Activated naive CD8-positive, alpha-beta T cell treated with anti-CD3 and anti-CD28 coated beads for 36 hours (primary cell): Measurements from ENCODE around the gene IQCE. TPM values are rescaled to one million over a fixed set of nuclear protein-coding genes. Genes with fewer than 3 reads are reported as not detected.

Source experiments
- DNase-seq: peaks from one replicate; pipeline ENCODE4 v3.0.0; 2021
- H3K27ac Mint-ChIP-seq: one replicate; pipeline ENCODE4 v1.8.0; 2022; ENCODE audit warnings: mild to moderate bottlenecking, moderate library complexity, mixed read lengths
- H3K27me3 Mint-ChIP-seq: one replicate; pipeline ENCODE4 v1.8.0; 2022; ENCODE audit warnings: mild to moderate bottlenecking, mixed read lengths
- H3K36me3 Mint-ChIP-seq: one replicate; pipeline ENCODE4 v1.8.0; 2021; ENCODE audit warnings: mild to moderate bottlenecking, mixed read lengths
- H3K4me1 Mint-ChIP-seq: one replicate; pipeline ENCODE4 v1.8.0; 2021; ENCODE audit warnings: mixed read lengths
- H3K4me3 Mint-ChIP-seq: one replicate; pipeline ENCODE4 v1.8.0; 2022; ENCODE audit warnings: mild to moderate bottlenecking, moderate library complexity, mixed read lengths
- H3K9me3 Mint-ChIP-seq: one replicate; pipeline ENCODE4 v1.8.0; 2022; ENCODE audit warnings: mixed read lengths
- total RNA-seq, 2 experiments: library from RNA; stranded (reverse); gene quantifications; one replicate each; pipeline ENCODE4 v1.2.3, GENCODE V29; 2021

IQCE gene
- total RNA-seq, 2 experiments from 2014 or later: 5.4 to 6.1 TPM

DNA sequence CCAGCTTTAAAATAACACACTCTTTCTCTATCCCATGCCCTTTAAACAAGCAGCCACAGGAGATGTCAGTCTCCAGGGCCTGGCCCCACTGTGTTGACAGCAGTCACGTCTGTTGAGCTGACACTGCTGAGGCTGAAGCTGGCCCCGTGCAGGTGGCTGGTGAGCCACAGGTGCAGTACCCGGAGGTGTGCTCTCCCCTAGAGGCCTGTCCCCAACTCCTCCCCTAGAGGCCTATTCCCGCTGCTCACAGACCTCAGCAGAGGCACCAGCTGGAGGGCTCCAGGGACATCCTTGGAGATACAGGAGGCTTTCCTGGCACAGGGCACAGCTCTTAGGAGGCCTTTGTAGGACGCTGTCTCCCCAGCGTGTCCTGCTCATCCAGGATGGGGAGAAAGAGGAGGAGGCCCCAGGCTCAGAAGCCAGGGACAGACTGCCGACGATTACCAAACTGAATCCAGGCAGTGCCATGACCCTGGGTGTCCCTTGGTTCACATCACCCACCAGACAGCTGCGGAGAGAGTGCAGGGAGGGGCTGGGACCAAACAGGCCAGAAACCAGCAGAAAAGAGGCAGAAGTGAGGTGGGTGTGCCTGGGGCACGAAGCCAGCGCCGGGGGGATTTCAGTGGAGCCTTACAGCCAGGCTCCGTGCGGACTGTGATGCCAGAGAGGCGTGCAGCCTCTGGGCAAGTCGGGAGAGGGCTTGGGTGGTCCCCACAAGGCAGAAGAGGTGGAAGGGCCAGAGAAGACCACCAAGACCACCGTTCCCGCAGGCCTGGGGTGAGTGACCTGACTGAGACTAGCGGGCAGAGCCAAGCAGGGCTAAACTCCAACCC lies 54.5 kb downstream of the IQCE start:
- H3K36me3 Mint-ChIP-seq: no peaks in the 10 kb centered on the region
- no peak overlapping the region for H3K27ac Mint-ChIP-seq
- H3K27me3 Mint-ChIP-seq: no peaks in the 10 kb centered on the region
- H3K9me3 Mint-ChIP-seq: no peaks in the 10 kb centered on the region
- no peak for DNase-seq
- peaks cover 4% of the 10 kb centered on the region for H3K4me1 Mint-ChIP-seq
- H3K4me3 Mint-ChIP-seq: no peak overlapping the region

DNA sequence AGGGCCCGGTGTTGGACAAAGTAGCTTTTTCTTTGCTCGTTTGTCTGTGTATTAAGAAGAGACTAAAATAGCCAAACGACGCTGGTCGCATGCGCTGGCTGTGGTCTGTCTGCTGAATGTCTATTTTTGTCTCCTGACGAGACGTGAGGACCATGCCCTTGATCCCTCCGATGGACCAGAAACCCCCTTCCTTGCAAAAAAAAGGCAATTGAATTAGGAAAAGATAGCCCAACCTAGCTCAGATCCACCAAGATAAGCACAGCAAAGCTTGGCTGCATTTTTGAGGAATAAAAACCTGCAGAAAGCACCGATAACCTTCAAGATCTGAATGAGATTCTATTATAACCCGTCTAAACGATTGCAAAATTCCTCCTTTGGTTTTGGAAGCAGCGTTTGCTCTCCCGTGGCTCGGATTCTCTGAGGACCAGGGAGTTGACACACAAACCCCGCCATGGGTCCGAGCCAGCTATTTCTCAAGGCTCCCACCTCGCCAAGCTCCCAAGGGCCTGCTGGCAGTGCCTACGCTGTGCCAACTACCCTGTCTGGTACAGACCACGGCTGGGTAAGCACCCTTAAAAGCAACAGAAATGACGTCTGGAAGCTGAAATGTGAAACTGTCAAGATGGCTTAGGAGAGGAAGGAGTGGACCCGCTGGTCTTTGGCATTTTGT lies 55.3 kb downstream of the IQCE start:
- H3K36me3 Mint-ChIP-seq: no peaks in the 10 kb centered on the region

DNA sequence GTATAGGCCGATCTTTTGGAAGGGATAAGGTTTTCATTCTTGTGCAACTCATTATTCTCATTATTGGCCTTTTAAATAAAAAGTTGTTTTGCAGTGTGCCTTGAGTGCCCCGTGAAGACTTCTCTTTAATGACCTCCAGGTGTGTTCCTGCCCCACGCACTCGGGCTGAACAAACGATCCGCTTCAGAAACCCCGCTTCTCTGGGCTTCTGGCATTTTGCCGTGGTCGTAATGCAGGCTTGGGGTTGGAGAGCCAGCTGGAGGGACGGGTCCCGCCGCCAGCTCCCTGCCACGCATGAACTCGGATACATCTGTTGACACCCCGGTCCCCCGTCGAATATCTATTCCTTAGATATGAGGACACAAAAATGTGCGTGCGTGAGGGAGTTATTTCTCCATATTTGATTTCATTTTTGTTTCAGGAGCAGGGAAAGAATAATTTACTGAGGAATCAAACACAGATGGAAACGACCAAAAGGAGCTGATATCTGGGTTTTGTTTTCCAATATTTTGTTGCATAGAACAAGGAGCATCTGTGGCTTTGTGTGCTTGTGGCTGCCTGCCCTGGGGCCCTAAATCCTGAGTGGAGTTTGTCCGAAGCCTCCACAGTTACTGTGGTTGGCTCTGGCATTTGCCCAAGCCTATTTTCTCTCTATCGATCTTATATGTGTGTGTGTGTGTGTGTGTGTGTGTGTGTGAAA lies 56.0 kb downstream of the IQCE start:
- Mint-ChIP-seq H3K27ac (no peak overlapping the region), H3K27me3 (no peaks in the 10 kb centered on the region), H3K36me3 (no peaks in the 10 kb centered on the region), H3K9me3 (no peaks in the 10 kb centered on the region), H3K4me1 (no peaks in the 10 kb centered on the region), H3K4me3 (no peak overlapping the region)
- DNase-seq: no peak

More for the DNA sequence above, 55.3 kb downstream of the IQCE start:
- Mint-ChIP-seq H3K27ac (no peak overlapping the region), H3K4me1 (peaks cover 1% of the 10 kb centered on the region), H3K9me3 (no peaks in the 10 kb centered on the region), H3K27me3 (no peaks in the 10 kb centered on the region), H3K4me3 (no peak overlapping the region)
- no peak for DNase-seq

DNA sequence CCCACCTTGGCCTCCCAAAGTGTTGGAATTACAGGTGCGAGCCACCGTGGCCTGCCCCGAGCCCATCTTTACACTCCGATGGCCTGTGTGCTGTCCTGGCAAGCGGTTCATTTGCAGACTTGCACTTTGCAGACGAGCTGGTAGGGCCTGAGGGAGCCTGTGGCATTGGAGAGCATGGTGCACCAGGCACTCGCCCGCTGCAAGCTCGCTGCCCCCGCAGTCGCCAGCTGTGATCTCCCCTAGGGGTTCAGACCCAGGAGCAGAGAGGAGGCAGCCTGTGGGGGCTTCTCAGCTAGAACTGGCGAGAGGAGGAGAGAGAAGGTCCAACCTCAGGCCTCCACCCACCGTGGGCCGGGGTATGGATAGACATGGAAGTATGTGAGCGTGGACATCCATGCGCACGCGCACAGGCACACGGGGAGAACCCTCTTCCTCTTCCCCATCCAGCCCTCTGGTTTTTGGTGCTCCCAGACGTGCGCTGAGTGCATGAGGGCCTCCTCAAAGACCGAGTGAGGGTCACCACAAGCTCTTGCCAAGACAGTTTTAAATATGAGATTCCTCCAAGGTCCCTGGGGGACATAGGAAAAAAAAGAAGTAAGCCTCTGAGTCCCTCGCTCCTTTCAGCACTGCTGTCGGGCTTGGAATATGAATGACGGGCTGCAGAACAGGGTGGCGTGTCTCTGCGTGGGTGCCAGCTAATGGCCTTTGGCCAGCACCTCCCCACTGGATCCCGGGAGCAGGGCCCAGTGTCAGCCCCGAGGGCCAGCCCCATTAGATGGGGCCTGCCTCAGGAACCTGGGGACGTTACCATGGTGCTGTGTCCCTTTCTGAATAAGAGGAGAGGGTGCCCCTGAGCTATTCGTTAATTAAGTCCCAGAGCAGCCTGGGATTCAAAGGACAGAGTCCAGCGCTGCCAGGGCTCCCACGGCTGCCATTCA lies 57.9 kb downstream of the IQCE start:
- H3K27ac Mint-ChIP-seq: no peak overlapping the region
- no peak overlapping the region for H3K4me3 Mint-ChIP-seq
- H3K27me3 Mint-ChIP-seq: no peaks in the 10 kb centered on the region
- no peaks in the 10 kb centered on the region for H3K9me3 Mint-ChIP-seq
- no peaks in the 10 kb centered on the region for H3K4me1 Mint-ChIP-seq
- no peak for DNase-seq
- H3K36me3 Mint-ChIP-seq: no peaks in the 10 kb centered on the region

DNA sequence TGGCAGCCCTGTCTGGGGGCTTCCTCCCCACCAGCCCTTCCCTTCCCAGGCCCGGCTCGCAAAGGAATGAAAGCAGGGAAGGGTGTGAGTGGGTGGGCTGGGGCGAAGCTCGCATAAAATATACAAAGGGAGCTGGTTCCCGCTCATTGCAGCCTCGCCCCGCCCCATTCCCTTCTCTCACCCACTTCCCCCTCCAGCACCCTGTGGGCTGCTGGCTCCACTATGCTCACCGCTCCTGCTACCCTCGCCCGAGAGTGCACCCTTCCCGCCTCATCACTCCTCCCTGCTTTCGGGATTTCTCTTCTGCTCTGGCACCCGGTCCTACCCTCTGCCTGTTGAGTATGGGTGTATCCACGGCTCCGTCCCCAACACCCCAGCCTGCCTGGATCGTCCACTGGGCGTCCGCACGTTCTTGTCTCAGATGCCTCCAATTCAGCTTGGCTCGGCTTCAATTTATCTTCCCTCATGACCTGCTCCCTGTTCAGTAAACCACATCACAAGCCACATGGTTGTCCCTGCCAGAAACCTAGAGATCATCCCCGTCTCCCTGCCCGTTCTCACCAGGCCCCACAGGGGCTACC lies 58.6 kb downstream of the IQCE start:
- no peaks in the 10 kb centered on the region for H3K36me3 Mint-ChIP-seq
- H3K27me3 Mint-ChIP-seq: no peaks in the 10 kb centered on the region
- no peak for DNase-seq
- H3K9me3 Mint-ChIP-seq: no peaks in the 10 kb centered on the region
- no peak overlapping the region for H3K4me3 Mint-ChIP-seq
- H3K27ac Mint-ChIP-seq: no peak overlapping the region
- H3K4me1 Mint-ChIP-seq: no peaks in the 10 kb centered on the region

DNA sequence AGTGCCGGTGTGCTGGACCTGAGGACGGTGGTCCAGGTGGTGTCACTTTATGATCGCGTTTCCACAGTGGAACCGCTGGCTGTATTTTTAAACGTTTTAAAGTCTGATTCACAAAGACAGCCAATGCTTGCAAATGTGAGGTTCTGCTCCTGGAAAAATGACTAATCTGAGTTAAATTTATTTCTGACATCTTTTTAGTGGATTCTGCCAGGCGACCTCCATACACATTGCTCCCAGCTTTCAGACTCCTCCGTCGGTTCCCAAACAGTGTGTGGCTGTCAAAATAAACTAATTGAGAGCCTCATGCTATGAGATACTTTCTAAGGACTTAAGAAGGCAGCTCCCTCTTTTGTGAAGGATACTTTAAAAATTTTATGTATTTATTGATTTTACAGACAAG lies 60.3 kb downstream of the IQCE start:
- DNase-seq: no peak
- H3K27me3 Mint-ChIP-seq: no peaks in the 10 kb centered on the region

DNA sequence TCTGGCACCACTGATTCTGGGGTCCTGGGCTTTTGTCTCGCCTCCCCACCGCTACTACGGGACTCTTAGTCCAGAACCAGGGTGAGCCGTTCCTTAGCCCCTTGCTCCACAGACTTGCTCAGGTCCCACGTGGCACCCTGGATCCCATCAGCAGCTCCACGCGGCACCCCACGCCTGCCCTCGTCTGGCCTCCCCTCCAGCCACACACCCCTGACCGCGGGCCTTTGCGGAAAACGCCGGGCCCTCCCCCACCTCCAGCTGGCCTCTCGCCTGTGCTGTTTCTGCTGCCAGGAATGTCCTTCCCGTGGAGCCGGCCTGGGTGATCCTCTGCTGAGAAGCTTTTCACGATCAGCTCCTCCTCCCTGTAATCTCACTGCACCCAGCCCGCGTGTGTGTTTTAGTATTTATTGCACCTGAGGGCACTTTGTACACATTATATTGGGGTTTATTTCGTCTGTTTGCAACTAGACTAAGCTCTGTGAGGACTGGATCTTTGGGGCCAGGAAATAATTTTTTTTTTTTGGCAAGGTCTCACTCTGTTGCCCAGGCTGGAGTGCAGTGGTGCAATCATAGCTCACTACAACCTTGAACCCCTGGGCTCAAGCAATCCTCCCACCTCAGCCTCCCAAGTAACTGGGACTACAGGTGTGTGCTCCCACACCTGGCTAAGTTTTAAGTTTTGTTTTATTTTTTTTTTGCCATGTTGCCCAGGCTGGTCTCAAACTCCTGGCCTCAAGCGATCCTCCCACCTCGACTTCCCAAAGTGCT lies 62.5 kb downstream of the IQCE start:
- no peaks in the 10 kb centered on the region for H3K9me3 Mint-ChIP-seq
- H3K36me3 Mint-ChIP-seq: no peaks in the 10 kb centered on the region
- no peaks in the 10 kb centered on the region for H3K27me3 Mint-ChIP-seq
- H3K4me3 Mint-ChIP-seq: no peak overlapping the region
- DNase-seq: no peak
- H3K4me1 Mint-ChIP-seq: no peaks in the 10 kb centered on the region
- no peak overlapping the region for H3K27ac Mint-ChIP-seq

More for the DNA sequence above, 60.3 kb downstream of the IQCE start:
- Mint-ChIP-seq H3K9me3 (no peaks in the 10 kb centered on the region), H3K27ac (no peak overlapping the region), H3K36me3 (no peaks in the 10 kb centered on the region), H3K4me3 (no peak overlapping the region), H3K4me1 (no peaks in the 10 kb centered on the region)

DNA sequence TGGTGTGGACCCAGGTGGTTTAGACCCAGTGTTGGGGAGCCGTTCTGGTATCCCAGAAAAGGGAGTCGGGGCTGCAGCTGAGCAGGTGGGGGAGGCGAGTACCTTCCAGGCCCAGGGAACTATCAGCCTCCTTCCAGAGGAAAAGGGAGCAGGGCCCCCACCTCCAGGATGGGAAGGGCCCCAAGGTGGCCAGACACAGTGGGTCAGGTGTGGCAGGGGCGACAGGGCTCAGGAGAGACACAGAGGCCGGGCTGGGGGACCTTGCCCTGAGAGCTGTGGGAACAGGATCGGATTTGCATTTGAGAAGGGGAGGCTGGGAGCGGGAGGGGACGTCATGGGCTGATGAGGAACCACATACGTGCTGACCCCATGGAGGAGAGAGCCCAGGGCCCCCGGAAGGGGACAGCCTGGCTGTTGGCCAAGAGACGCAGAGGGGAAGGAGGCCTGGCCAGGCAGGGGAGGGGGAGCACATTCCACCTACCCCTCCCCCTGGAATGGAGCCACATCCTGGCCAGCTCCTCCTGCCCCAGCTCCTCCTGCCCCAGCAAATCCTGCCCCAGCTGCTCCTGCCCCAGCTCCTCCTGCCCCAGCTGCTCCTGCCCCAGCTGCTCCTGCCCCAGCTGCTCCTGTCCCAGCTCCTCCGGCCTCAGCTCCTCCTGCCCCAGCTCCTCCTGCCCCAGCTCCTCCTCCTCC lies 63.3 kb downstream of the IQCE start:
- Mint-ChIP-seq H3K9me3 (no peaks in the 10 kb centered on the region), H3K27me3 (no peaks in the 10 kb centered on the region), H3K36me3 (no peaks in the 10 kb centered on the region), H3K4me1 (no peaks in the 10 kb centered on the region), H3K4me3 (no peak overlapping the region), H3K27ac (no peak overlapping the region)
- DNase-seq: no peak

DNA sequence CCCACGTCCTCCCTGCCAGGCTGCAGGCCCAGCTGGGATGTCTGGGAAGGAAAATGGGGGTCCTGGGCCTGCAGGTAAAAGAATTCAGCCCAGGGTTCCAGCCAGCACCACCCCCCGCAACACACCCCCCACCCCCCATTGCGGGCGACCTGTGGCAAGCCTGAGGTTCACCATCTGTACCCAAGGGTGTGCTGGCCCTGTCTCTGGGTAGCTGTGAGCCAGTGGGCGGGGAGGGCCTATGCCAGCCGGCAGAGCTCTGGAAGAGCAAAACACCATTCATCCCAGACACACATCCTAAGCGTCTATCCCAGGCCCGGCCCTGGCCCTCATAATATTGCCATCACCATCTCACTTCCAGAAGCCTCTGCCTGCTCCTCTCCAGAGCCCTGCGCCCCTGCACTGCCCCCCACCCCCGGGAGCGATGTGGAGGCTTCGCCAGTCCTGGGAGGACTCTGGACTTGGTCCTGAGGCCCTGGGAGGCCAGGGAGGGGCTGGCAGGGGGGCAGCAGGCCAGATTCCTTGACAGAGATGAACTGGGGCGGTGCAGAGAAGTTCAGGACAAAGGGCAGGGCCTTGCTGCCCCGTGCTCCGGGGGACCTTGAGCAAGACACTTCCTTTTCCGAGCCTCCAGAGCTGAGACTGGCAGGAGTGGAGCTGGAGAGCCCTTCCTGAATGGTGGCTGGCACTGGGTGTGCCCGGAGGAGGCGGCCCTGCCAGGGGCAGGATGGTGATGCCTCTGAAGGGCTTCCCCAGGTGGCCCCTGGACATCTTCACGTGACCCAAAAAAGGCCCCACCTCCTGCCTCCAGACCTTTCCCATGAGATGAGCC lies 64.3 kb downstream of the IQCE start:
- Mint-ChIP-seq H3K27ac (no peak overlapping the region), H3K4me3 (no peak overlapping the region), H3K36me3 (no peaks in the 10 kb centered on the region), H3K9me3 (no peaks in the 10 kb centered on the region), H3K4me1 (no peaks in the 10 kb centered on the region), H3K27me3 (no peaks in the 10 kb centered on the region)
- no peak for DNase-seq

DNA sequence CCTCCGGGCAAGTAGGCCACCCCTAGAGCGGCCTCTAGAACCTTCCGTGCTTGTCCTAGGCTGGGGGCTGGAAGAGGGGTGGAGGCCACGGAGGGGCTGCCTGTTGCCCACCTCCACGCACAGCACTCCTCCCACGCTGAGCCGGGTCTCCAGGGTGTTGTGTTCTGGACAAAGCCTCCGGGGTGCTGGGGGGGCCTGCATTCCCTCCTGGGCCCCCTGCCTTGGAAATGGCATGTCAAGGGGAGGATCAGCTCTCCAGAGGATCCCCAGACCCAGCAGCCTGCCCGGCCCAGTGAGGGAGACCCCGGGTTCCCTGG lies 64.9 kb downstream of the IQCE start:
- no peaks in the 10 kb centered on the region for H3K9me3 Mint-ChIP-seq
- H3K36me3 Mint-ChIP-seq: no peaks in the 10 kb centered on the region
- no peaks in the 10 kb centered on the region for H3K27me3 Mint-ChIP-seq

DNA sequence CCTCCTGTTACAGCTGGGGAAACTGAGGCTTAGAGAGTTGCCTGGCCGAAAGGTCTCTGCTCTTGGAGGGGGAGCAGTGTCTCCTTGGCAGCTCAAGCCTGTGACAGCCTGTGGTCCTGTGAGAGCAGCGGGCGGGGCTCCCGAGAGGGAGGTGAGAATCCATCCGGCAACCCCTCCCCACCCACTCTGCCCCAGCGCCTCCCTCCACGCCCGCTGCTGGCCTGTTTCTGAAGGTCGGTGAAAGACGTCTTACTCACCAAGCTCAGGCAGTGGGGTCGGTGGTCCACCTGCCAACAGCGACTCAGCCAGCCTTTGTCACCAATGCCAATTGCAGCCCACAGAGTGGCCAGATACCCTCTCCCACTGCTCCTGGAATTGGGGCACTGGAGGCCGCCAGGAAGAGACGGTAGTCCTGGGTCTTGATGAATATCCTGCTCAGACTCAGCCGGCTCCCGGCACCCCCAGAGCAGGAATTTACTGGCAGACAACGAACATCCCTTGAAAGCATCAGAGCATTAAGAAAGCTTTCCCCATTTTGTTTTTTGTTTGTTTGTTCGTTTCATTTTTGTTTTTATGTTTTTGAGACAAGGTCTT lies 65.6 kb downstream of the IQCE start:
- H3K9me3 Mint-ChIP-seq: no peaks in the 10 kb centered on the region
- no peaks in the 10 kb centered on the region for H3K4me1 Mint-ChIP-seq
- H3K4me3 Mint-ChIP-seq: no peak overlapping the region
- no peak overlapping the region for H3K27ac Mint-ChIP-seq
- H3K36me3 Mint-ChIP-seq: no peaks in the 10 kb centered on the region
- DNase-seq: no peak
- no peaks in the 10 kb centered on the region for H3K27me3 Mint-ChIP-seq

More for the DNA sequence above, 64.9 kb downstream of the IQCE start:
- H3K27ac Mint-ChIP-seq: no peak overlapping the region
- DNase-seq: no peak
- H3K4me3 Mint-ChIP-seq: no peak overlapping the region
- no peaks in the 10 kb centered on the region for H3K4me1 Mint-ChIP-seq

DNA sequence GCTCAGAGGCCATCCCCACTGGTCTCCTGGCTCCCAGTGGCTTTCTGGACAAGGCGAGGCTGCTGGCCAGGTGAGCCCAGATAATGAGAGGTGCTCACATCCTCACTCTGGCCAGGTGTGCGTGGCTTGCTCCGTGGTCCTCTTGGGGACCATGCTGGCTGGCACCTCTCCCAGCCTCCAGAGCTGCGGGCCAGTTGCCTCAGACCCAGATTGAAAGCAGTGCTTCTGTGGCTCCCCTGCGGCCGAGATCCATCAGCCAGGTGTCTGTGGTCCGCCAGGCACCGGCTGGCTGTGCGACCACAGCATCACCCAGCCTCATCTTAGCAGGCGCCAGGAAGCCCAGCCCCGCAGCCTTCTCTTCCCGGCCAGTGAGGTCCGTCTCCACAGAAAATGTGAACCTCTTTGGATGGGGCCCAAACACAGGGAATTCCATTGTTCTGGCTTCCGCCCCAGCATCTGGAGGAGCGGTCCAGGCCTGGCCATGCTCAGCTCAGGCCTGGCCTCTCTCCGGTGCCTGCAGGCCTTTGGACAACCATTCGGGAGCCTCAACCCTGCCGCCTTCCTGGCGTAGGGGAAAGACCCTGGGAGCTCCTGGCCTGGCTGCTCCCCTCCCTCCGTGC lies 67.8 kb downstream of the IQCE start:
- Mint-ChIP-seq H3K9me3 (no peaks in the 10 kb centered on the region), H3K27me3 (no peaks in the 10 kb centered on the region), H3K4me3 (no peak overlapping the region), H3K4me1 (peaks cover 4% of the 10 kb centered on the region), H3K36me3 (no peaks in the 10 kb centered on the region), H3K27ac (no peak overlapping the region)
- no peak for DNase-seq
